Measurements from ENCODE around the gene POLR1H. TPM values are rescaled to one million over a fixed set of nuclear protein-coding genes. Genes with fewer than 3 reads are reported as not detected.
A peak's percentile ranks its signal among the peaks of the same experiment; 100 is the strongest.

Gene POLR1H
- total RNA-seq, 4 donors from 2014 or later, result 21.2 to 121 (median 33.4) TPM

GRCh38 chr6:30060606-30061091, 416 bp upstream of the POLR1H start:
- intact Hi-C loops (cut with DNase I; ENCODE audit: low total_unique reads), result no loop called here
- Histone ChIP-seq H3K27me3 (no peaks in the 10 kb centered on the region), H3K27ac (peak overlapping the region; percentile 84 to 95), H3K9me3 (no peaks in the 10 kb centered on the region), H3K4me3 (peak overlapping the region; percentile 59 to 96), H3K4me1 (peaks cover 5 to 7% of the 10 kb centered on the region in 2 donors), H3K36me3 (no peaks in the 10 kb centered on the region)
- DNase-seq, result no peak
- TF ChIP-seq POLR2A (IDR thresholded peaks at IDR 0.05), result no peak
- TF ChIP-seq, protein P1, sequence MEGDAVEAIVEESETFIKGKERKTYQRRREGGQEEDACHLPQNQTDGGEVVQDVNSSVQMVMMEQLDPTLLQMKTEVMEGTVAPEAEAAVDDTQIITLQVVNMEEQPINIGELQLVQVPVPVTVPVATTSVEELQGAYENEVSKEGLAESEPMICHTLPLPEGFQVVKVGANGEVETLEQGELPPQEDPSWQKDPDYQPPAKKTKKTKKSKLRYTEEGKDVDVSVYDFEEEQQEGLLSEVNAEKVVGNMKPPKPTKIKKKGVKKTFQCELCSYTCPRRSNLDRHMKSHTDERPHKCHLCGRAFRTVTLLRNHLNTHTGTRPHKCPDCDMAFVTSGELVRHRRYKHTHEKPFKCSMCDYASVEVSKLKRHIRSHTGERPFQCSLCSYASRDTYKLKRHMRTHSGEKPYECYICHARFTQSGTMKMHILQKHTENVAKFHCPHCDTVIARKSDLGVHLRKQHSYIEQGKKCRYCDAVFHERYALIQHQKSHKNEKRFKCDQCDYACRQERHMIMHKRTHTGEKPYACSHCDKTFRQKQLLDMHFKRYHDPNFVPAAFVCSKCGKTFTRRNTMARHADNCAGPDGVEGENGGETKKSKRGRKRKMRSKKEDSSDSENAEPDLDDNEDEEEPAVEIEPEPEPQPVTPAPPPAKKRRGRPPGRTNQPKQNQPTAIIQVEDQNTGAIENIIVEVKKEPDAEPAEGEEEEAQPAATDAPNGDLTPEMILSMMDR (IDR thresholded peaks at IDR 0.05), result no peak

DNA sequence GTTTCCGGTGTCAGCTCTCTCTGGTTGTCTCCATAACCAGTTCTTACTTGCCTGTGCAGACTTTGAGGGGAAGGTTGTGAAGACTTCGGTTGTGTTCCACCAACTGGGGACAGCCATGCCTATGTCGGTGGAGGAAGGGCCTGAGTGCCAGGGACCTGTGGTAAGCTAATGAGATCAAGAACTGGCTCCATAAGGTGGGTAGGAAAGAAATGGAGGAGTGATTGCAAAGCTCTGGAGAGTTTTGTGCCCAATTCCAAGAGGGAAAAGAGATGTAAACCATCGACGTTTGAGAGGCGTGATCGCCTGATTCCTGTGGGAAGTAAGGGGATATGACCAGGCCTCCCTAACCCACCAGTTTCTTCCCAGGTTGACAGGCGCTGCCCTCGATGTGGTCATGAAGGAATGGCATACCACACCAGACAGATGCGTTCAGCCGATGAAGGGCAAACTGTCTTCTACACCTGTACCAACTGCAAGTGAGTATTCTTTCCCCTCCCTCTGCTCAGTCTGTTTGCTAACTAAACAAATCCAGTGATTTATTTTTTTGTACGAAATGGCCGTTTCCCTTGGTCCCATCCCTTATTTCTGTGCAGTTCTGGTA, 893 bp downstream of the POLR1H start:
- Histone ChIP-seq H3K4me1 (peaks cover 5 to 7% of the 10 kb centered on the region in 2 donors), H3K9me3 (no peaks in the 10 kb centered on the region), H3K27ac (peak overlapping the region; percentile 84 to 95), H3K27me3 (no peaks in the 10 kb centered on the region), H3K4me3 (peak overlapping the region; percentile 59 to 96), H3K36me3 (no peaks in the 10 kb centered on the region)
- intact Hi-C loops (cut with DNase I; ENCODE audit: low total_unique reads), result no loop called here
- DNase-seq, result peak in 1 of 2 donors; percentile 16
- TF ChIP-seq POLR2A (IDR thresholded peaks at IDR 0.05), result no peak
- TF ChIP-seq, protein P1 (IDR thresholded peaks at IDR 0.05), result no peak

DNA sequence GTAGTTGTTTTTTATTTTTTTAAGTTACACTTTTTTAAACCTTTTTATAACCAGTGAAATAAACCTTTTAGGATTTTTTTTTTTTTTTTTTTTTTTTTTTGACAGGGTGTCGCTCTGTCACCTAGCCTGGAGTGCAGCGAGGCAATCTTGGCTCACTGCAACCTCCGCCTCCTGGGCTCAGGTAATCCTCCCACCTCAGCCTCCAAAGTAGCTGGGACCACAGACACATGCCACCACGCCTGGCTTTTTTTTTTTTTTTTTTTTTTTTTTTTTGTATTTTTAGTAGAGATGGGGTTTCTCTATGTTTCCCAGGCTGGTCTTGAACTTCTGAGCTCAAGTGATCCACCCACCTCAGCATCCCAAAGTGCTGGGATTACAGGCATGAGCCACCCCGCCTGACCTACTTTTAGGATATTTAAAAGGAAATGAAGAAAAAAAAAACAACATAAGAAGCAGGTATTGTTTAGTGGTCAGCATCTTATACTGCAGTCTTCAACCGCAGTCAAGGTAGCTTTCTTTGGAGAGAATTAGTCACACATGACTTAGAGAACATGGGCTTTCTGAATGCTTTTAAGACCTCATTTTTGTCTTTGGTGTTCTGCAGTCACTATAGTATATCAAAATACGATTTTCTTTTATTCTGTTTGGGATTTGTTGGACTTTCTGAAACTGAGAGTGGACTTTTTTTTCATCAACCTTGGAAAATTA, 1.6 kb downstream of the POLR1H start:
- no peaks in the 10 kb centered on the region for H3K36me3 ChIP-seq
- no peak for DNase-seq
- no peak for TF ChIP-seq POLR2A (IDR thresholded peaks at IDR 0.05)
- TF ChIP-seq, protein P1 (IDR thresholded peaks at IDR 0.05), result no peak
- H3K4me3 ChIP-seq, result no peak overlapping the region
- no peaks in the 10 kb centered on the region for H3K9me3 ChIP-seq
- H3K27ac ChIP-seq, result no peak overlapping the region
- intact Hi-C loops (cut with DNase I; ENCODE audit: low total_unique reads), result no loop called here
- H3K4me1 ChIP-seq, result peaks cover 6 to 7% of the 10 kb centered on the region in 2 donors
- H3K27me3 ChIP-seq, result no peaks in the 10 kb centered on the region

- Histone ChIP-seq H3K9me3 (no peaks in the 10 kb centered on the region), H3K4me1 (peaks cover 7 to 13% of the 10 kb centered on the region in 2 donors), H3K27ac (no peak overlapping the region), H3K4me3 (no peak overlapping the region), H3K36me3 (no peaks in the 10 kb centered on the region), H3K27me3 (no peaks in the 10 kb centered on the region)
- intact Hi-C loops (cut with DNase I; ENCODE audit: low total_unique reads), result no loop called here
- no peak for DNase-seq
- TF ChIP-seq, protein P1 (IDR thresholded peaks at IDR 0.05), result no peak
- no peak for TF ChIP-seq POLR2A (IDR thresholded peaks at IDR 0.05)
These were observed 2.2 kb downstream of the POLR1H start for GRCh38 chr6:30063315-30063714.

DNA sequence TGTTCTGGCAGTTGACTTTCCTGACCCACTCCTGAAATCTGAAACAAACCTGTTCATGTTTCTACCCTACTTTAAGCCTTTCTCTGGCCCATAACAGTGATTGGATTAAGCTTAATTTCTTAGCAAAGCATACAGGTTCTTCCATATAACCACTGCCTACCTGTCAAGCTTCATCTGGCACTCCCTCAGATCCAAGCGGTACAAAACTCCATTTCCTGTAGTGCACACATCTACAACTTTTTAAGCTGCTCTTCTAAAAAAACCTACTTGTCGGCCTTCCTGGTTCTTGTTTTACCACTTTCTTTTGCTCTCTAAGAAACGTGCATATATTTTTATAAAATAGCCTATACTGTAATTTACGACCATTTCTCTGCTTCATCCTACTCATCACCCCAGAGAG, 5.0 kb downstream of the POLR1H start:
- TF ChIP-seq POLR2A (IDR thresholded peaks at IDR 0.05), result no peak
- TF ChIP-seq, protein P1 (IDR thresholded peaks at IDR 0.05), result no peak
- peak overlapping the region; percentile 41 to 79 for H3K4me3 ChIP-seq
- intact Hi-C loops (cut with DNase I; ENCODE audit: low total_unique reads), result no loop called here
- H3K27ac ChIP-seq, result peak overlapping the region; percentile 81 to 87
- no peaks in the 10 kb centered on the region for H3K27me3 ChIP-seq
- H3K9me3 ChIP-seq, result no peaks in the 10 kb centered on the region
- peaks cover 2 to 8% of the 10 kb centered on the region in 2 donors for H3K4me1 ChIP-seq
- no peaks in the 10 kb centered on the region for H3K36me3 ChIP-seq
- DNase-seq, result no peak
